HEK293 (cell line): ENCODE measurements around the gene TSKU.

Experiments
- CTCF ChIA-PET: fragments of 350-600 bp; formaldehyde crosslinking; extraction: SDS; loops from one replicate; lab custom pipeline; 2021; ENCODE audit warnings: antibody characterized with exemption; lab: Yijun Ruan, JAX
- POLR2A ChIA-PET: fragments of 300-600 bp; formaldehyde crosslinking; extraction: SDS; loops from one replicate; lab custom pipeline; 2020; ENCODE audit warnings: antibody characterized with exemption, inconsistent platforms; lab: Yijun Ruan, JAX
- H3K27ac ChIP-seq: fragments of 200-500 bp; sonication (Bioruptor generic); 2 replicates; pipeline ENCODE4 v1.5.1; 2014; ENCODE audit warnings: low read depth, low read length, control low read depth, inconsistent platforms; ENCODE audit errors: extremely low read depth
- H3K36me3 ChIP-seq, 2 experiments: fragments of 200-500 bp in 1 of 2; sonication (Bioruptor generic) in 1 of 2; 1 replicate in 1 of 2; 2 replicates in 1 of 2; pipeline ENCODE4 v1.5.1; 2014 to 2017; ENCODE audit warnings: inconsistent platforms in 2 of 2, low read length in 2 of 2; ENCODE audit not compliant: control insufficient read depth in 2 of 2, insufficient read depth in 1 of 2
- H3K4me1 ChIP-seq: fragments of 200-500 bp; sonication (Bioruptor generic); 2 replicates; pipeline ENCODE4 v1.5.1; 2014; ENCODE audit warnings: mild to moderate bottlenecking, low read length, inconsistent platforms; ENCODE audit not compliant: control insufficient read depth, insufficient read depth
- H3K4me3 ChIP-seq: 2 replicates; pipeline ENCODE4 v1.5.1; 2011; ENCODE audit warnings: low read depth, mild to moderate bottlenecking, control low read depth, low read length, moderate library complexity
- H3K9me3 ChIP-seq: fragments of 200-500 bp; sonication (Bioruptor generic); 2 replicates; pipeline ENCODE4 v1.5.1; 2014; ENCODE audit warnings: low read depth, low read length, inconsistent platforms; ENCODE audit not compliant: control insufficient read depth, insufficient read depth
- CTCF ChIP-seq: fragments of 450-650 bp; formaldehyde crosslinking; IDR thresholded peaks from 2 replicates; pipeline ENCODE4 v1.5.1; 2016; ENCODE audit warnings: missing biosample characterization, missing genetic modification characterization
- GLI2 ChIP-seq: fragments of 450-650 bp; formaldehyde crosslinking; IDR thresholded peaks from 2 replicates; pipeline ENCODE4; 2017; ENCODE audit warnings: missing biosample characterization, missing genetic modification characterization, low read depth, borderline replicate concordance
- GLIS1 ChIP-seq: fragments of 450-650 bp; formaldehyde crosslinking; IDR thresholded peaks from 2 replicates; pipeline ENCODE4 v1.5.1; 2016; ENCODE audit warnings: missing biosample characterization, missing genetic modification characterization
- KLF9 ChIP-seq: fragments of 450-650 bp; formaldehyde crosslinking; IDR thresholded peaks from 2 replicates; pipeline ENCODE4 v1.5.1; 2016; ENCODE audit warnings: missing biosample characterization, missing genetic modification characterization, low read depth
- MYNN ChIP-seq: fragments of 450-650 bp; formaldehyde crosslinking; IDR thresholded peaks from 2 replicates; pipeline ENCODE4 v1.5.1; 2016; ENCODE audit warnings: missing biosample characterization, missing genetic modification characterization, borderline replicate concordance
- PRDM1 ChIP-seq: fragments of 450-650 bp; formaldehyde crosslinking; IDR thresholded peaks from 2 replicates; pipeline ENCODE4; 2016; ENCODE audit warnings: missing biosample characterization, missing genetic modification characterization
- PRDM6 ChIP-seq: fragments of 450-650 bp; formaldehyde crosslinking; IDR thresholded peaks from 2 replicates; pipeline ENCODE4 v1.5.1; 2017; ENCODE audit warnings: missing biosample characterization, missing genetic modification characterization
- REPIN1 ChIP-seq: fragments of 450-650 bp; formaldehyde crosslinking; IDR thresholded peaks from 2 replicates; pipeline ENCODE4 v1.5.1; 2017; ENCODE audit warnings: missing biosample characterization, missing genetic modification characterization, low read depth
- SETDB1 ChIP-seq: IDR thresholded peaks from one replicate; pipeline ENCODE4 v1.6.1; 2017; ENCODE audit warnings: mild to moderate bottlenecking, low read length, moderate library complexity, mixed read lengths; ENCODE audit not compliant: insufficient read length
- SP2 ChIP-seq: fragments of 450-650 bp; formaldehyde crosslinking; IDR thresholded peaks from 2 replicates; pipeline ENCODE4 v1.5.1; 2016; ENCODE audit warnings: missing biosample characterization, missing genetic modification characterization
- SP3 ChIP-seq: fragments of 450-650 bp; formaldehyde crosslinking; IDR thresholded peaks from 2 replicates; pipeline ENCODE4 v1.5.1; 2016; ENCODE audit warnings: missing biosample characterization, missing genetic modification characterization
- ZNF138 ChIP-seq: fragments of 450-650 bp; formaldehyde crosslinking; IDR thresholded peaks from 2 replicates; pipeline ENCODE4 v1.5.1; 2016; ENCODE audit warnings: missing biosample characterization, missing genetic modification characterization, borderline replicate concordance
- ZNF184 ChIP-seq: fragments of 450-650 bp; IDR thresholded peaks from 2 replicates; pipeline ENCODE4 v1.5.1; 2018; ENCODE audit warnings: missing biosample characterization, mild to moderate bottlenecking, missing genetic modification characterization
- ZNF302 ChIP-seq: fragments of 450-650 bp; formaldehyde crosslinking; IDR thresholded peaks from 2 replicates; pipeline ENCODE4 v1.5.1; 2016; ENCODE audit warnings: missing biosample characterization, missing genetic modification characterization, low read depth
- ZNF555 ChIP-seq: fragments of 450-650 bp; formaldehyde crosslinking; conservative IDR thresholded peaks from 2 replicates; pipeline ENCODE4 v1.5.1; 2017; ENCODE audit warnings: missing biosample characterization, mild to moderate bottlenecking, missing genetic modification characterization, inconsistent platforms
- ZNF596 ChIP-seq: fragments of 450-650 bp; IDR thresholded peaks from 2 replicates; pipeline ENCODE4 v1.5.0; 2018; ENCODE audit warnings: missing biosample characterization, mild to moderate bottlenecking, missing genetic modification characterization, moderate library complexity
- ZNF747 ChIP-seq: fragments of 450-650 bp; formaldehyde crosslinking; IDR thresholded peaks from 2 replicates; pipeline ENCODE4 v1.5.1; 2016; ENCODE audit warnings: missing biosample characterization, missing genetic modification characterization
- TF ChIP-seq, protein P1 (sequence below): fragments of 450-650 bp; formaldehyde crosslinking; IDR thresholded peaks from 2 replicates; pipeline ENCODE4 v1.5.1; 2016; ENCODE audit warnings: missing biosample characterization, missing genetic modification characterization, borderline replicate concordance
- TF ChIP-seq, protein P2 (sequence below): fragments of 450-650 bp; formaldehyde crosslinking; IDR thresholded peaks from 2 replicates; pipeline ENCODE4 v1.5.1; 2016; ENCODE audit warnings: missing biosample characterization, missing genetic modification characterization
- TF ChIP-seq, protein P3 (sequence below): fragments of 450-650 bp; formaldehyde crosslinking; IDR thresholded peaks from 2 replicates; pipeline ENCODE4 v1.5.1; 2016; ENCODE audit warnings: missing biosample characterization, missing genetic modification characterization, low read depth
- TF ChIP-seq, protein P4 (sequence below): fragments of 450-650 bp; formaldehyde crosslinking; IDR thresholded peaks from 2 replicates; pipeline ENCODE4 v1.5.1; 2016; ENCODE audit warnings: missing biosample characterization, missing genetic modification characterization

The TSKU gene, protein sequence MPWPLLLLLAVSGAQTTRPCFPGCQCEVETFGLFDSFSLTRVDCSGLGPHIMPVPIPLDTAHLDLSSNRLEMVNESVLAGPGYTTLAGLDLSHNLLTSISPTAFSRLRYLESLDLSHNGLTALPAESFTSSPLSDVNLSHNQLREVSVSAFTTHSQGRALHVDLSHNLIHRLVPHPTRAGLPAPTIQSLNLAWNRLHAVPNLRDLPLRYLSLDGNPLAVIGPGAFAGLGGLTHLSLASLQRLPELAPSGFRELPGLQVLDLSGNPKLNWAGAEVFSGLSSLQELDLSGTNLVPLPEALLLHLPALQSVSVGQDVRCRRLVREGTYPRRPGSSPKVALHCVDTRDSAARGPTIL

DNA sequence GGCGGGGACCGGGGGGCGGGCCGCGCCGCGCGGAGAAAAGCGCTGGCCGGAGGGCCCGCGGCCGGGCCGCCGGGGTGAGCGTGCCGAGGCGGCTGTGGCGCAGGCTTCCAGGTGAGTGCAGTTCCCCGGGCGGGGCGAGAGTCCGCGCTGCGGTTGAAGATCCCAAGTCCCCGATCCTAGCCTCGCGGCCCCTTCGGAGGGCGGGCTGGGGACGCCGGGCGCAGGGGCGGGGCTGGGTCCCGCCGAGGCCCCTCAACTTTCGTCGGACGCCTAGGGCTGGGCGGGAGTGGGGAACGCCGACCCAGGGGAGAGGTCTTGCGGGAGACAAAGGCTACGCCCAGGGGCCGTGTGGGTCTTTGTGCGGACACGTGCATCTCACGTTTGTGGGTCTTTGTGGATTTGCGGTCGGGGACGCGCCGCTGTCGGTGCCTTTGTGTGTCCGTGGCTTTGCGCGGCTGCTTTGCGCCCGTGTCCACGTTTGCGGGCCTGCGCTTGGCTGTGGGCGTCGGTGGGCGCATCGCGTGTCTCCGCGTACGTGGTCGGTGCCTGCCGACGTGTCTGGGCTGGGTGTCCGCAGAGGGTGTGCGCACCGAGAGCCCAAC, at the start of gene TSKU:
TSS of gene TSKU (plus strand) at position 63 of the 602 bp plus-strand sequence. CDS start 12,261 bp downstream, outside the sequence.
- ChIA-PET CTCF (interaction anchor here (0.6 to 1.0 kb wide), 4 partner anchors 13 to 1854 kb away, joined by 3 to 4 read pairs (median 4); no protein-coding TSS in a partner anchor), POLR2A (interaction anchor here (1.0 to 1.7 kb wide), 2 partner anchors 9 to 13 kb away, joined by 3 to 8 read pairs; no protein-coding TSS in a partner anchor)
- no peaks in the 10 kb centered on the region for H3K36me3 ChIP-seq
- H3K27ac ChIP-seq, result peak within 1 kb of the TSS; percentile 48; the same call in 1 of the 2 replicates
- H3K4me1 ChIP-seq, result peaks cover 3% of the 10 kb centered on the region; the same call in 1 of the 2 replicates
- no peaks in the 10 kb centered on the region for H3K9me3 ChIP-seq
- peak within 1 kb of the TSS; percentile 46 for H3K4me3 ChIP-seq
- TF ChIP-seq, protein P1, sequence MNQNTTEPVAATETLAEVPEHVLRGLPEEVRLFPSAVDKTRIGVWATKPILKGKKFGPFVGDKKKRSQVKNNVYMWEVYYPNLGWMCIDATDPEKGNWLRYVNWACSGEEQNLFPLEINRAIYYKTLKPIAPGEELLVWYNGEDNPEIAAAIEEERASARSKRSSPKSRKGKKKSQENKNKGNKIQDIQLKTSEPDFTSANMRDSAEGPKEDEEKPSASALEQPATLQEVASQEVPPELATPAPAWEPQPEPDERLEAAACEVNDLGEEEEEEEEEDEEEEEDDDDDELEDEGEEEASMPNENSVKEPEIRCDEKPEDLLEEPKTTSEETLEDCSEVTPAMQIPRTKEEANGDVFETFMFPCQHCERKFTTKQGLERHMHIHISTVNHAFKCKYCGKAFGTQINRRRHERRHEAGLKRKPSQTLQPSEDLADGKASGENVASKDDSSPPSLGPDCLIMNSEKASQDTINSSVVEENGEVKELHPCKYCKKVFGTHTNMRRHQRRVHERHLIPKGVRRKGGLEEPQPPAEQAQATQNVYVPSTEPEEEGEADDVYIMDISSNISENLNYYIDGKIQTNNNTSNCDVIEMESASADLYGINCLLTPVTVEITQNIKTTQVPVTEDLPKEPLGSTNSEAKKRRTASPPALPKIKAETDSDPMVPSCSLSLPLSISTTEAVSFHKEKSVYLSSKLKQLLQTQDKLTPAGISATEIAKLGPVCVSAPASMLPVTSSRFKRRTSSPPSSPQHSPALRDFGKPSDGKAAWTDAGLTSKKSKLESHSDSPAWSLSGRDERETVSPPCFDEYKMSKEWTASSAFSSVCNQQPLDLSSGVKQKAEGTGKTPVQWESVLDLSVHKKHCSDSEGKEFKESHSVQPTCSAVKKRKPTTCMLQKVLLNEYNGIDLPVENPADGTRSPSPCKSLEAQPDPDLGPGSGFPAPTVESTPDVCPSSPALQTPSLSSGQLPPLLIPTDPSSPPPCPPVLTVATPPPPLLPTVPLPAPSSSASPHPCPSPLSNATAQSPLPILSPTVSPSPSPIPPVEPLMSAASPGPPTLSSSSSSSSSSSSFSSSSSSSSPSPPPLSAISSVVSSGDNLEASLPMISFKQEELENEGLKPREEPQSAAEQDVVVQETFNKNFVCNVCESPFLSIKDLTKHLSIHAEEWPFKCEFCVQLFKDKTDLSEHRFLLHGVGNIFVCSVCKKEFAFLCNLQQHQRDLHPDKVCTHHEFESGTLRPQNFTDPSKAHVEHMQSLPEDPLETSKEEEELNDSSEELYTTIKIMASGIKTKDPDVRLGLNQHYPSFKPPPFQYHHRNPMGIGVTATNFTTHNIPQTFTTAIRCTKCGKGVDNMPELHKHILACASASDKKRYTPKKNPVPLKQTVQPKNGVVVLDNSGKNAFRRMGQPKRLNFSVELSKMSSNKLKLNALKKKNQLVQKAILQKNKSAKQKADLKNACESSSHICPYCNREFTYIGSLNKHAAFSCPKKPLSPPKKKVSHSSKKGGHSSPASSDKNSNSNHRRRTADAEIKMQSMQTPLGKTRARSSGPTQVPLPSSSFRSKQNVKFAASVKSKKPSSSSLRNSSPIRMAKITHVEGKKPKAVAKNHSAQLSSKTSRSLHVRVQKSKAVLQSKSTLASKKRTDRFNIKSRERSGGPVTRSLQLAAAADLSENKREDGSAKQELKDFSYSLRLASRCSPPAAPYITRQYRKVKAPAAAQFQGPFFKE (tag by site-specific recombination), result no peak
- TF ChIP-seq SETDB1, result no peak
- no peak for TF ChIP-seq MYNN (tag by site-specific recombination)
- TF ChIP-seq, protein P2, sequence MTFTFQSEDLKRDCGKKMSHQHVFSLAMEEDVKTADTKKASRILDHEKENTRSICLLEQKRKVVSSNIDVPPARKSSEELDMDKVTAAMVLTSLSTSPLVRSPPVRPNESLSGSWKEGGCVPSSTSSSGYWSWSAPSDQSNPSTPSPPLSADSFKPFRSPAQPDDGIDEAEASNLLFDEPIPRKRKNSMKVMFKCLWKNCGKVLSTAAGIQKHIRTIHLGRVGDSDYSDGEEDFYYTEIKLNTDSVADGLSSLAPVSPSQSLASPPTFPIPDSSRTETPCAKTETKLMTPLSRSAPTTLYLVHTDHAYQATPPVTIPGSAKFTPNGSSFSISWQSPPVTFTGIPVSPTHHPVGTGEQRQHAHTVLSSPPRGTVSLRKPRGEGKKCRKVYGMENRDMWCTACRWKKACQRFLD, result no peak
- no peak for TF ChIP-seq ZNF302 (tag by site-specific recombination)
- no peak for TF ChIP-seq CTCF
- no peak for TF ChIP-seq ZNF138 (tag by site-specific recombination)
- no peak for TF ChIP-seq ZNF555
- TF ChIP-seq, protein P3, sequence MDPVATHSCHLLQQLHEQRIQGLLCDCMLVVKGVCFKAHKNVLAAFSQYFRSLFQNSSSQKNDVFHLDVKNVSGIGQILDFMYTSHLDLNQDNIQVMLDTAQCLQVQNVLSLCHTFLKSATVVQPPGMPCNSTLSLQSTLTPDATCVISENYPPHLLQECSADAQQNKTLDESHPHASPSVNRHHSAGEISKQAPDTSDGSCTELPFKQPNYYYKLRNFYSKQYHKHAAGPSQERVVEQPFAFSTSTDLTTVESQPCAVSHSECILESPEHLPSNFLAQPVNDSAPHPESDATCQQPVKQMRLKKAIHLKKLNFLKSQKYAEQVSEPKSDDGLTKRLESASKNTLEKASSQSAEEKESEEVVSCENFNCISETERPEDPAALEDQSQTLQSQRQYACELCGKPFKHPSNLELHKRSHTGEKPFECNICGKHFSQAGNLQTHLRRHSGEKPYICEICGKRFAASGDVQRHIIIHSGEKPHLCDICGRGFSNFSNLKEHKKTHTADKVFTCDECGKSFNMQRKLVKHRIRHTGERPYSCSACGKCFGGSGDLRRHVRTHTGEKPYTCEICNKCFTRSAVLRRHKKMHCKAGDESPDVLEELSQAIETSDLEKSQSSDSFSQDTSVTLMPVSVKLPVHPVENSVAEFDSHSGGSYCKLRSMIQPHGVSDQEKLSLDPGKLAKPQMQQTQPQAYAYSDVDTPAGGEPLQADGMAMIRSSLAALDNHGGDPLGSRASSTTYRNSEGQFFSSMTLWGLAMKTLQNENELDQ (tag by site-specific recombination), result no peak
- no peak for TF ChIP-seq ZNF596
- no peak for TF ChIP-seq ZNF747 (tag by site-specific recombination)
- TF ChIP-seq GLIS1 (tag by site-specific recombination), result no peak
- TF ChIP-seq, protein P4, sequence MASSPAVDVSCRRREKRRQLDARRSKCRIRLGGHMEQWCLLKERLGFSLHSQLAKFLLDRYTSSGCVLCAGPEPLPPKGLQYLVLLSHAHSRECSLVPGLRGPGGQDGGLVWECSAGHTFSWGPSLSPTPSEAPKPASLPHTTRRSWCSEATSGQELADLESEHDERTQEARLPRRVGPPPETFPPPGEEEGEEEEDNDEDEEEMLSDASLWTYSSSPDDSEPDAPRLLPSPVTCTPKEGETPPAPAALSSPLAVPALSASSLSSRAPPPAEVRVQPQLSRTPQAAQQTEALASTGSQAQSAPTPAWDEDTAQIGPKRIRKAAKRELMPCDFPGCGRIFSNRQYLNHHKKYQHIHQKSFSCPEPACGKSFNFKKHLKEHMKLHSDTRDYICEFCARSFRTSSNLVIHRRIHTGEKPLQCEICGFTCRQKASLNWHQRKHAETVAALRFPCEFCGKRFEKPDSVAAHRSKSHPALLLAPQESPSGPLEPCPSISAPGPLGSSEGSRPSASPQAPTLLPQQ (tag by site-specific recombination), result 0 out of 2 replicates have a peak, but pooled peaks have one; percentile 2
- TF ChIP-seq SP3 (tag by site-specific recombination), result no peak
- TF ChIP-seq PRDM1, result no peak
- no peak for TF ChIP-seq PRDM6 (tag by site-specific recombination)
- TF ChIP-seq ZNF184 (tag by site-specific recombination), result no peak
- peak; percentile 54; the same call in 1 of the 2 replicates for TF ChIP-seq KLF9 (tag by site-specific recombination)
- no peak for TF ChIP-seq GLI2
- no peak for TF ChIP-seq REPIN1 (tag by site-specific recombination)
- TF ChIP-seq SP2, result peak; percentile 24
